ENCODE measurements around the gene RIMBP2. TPM values are rescaled to one million over a fixed set of nuclear protein-coding genes. Genes with fewer than 3 reads are reported as not detected.

RIMBP2 gene
- total RNA-seq, 1 experiment from 2014 or later: 2.1 TPM

- DNase-seq: no peak
Observed at GRCh38 chr12:130574402-130574801, 141.7 kb downstream of the RIMBP2 start.

GRCh38 chr12:130573766-130574165, 142.3 kb downstream of the RIMBP2 start:
- no peak overlapping the region for H3K4me3 ChIP-seq (ENCODE audit: insufficient read depth, low read depth, low read length)
- H3K27me3 ChIP-seq (ENCODE audit: control insufficient read depth, insufficient read depth, low read length): no peaks in the 10 kb centered on the region
- no peak for DNase-seq
- no peaks in the 10 kb centered on the region for H3K36me3 ChIP-seq (replicated peaks; ENCODE audit: control insufficient read depth, insufficient read depth, low read length)

More at GRCh38 chr12:130574402-130574801, 141.7 kb downstream of the RIMBP2 start:
- H3K27me3 ChIP-seq (ENCODE audit: control insufficient read depth, insufficient read depth, low read length): no peaks in the 10 kb centered on the region
- H3K4me3 ChIP-seq (ENCODE audit: insufficient read depth, low read depth, low read length): no peak overlapping the region
- H3K36me3 ChIP-seq (replicated peaks; ENCODE audit: control insufficient read depth, insufficient read depth, low read length): no peaks in the 10 kb centered on the region

- Histone ChIP-seq H3K36me3 (replicated peaks; ENCODE audit: control insufficient read depth, insufficient read depth, low read length) (no peaks in the 10 kb centered on the region), H3K4me3 (ENCODE audit: insufficient read depth, low read depth, low read length) (no peak overlapping the region), H3K27me3 (ENCODE audit: control insufficient read depth, insufficient read depth, low read length) (no peaks in the 10 kb centered on the region)
- DNase-seq: no peak
Observed at GRCh38 chr12:130573235-130573634, 142.9 kb downstream of the RIMBP2 start.

- no peak for DNase-seq
- Histone ChIP-seq H3K36me3 (replicated peaks; ENCODE audit: control insufficient read depth, insufficient read depth, low read length) (no peaks in the 10 kb centered on the region), H3K27me3 (ENCODE audit: control insufficient read depth, insufficient read depth, low read length) (no peaks in the 10 kb centered on the region), H3K4me3 (ENCODE audit: insufficient read depth, low read depth, low read length) (no peak overlapping the region)
Observed at GRCh38 chr12:130572553-130572952, 143.5 kb downstream of the RIMBP2 start.

- H3K4me3 ChIP-seq (ENCODE audit: insufficient read depth, low read depth, low read length): no peak overlapping the region
- no peaks in the 10 kb centered on the region for H3K36me3 ChIP-seq (replicated peaks; ENCODE audit: control insufficient read depth, insufficient read depth, low read length)
- no peaks in the 10 kb centered on the region for H3K27me3 ChIP-seq (ENCODE audit: control insufficient read depth, insufficient read depth, low read length)
- DNase-seq: no peak
Observed at GRCh38 chr12:130571734-130572133, 144.4 kb downstream of the RIMBP2 start.

GRCh38 chr12:130571089-130571488, 145.0 kb downstream of the RIMBP2 start:
- no peaks in the 10 kb centered on the region for H3K27me3 ChIP-seq (ENCODE audit: control insufficient read depth, insufficient read depth, low read length)
- H3K4me3 ChIP-seq (ENCODE audit: insufficient read depth, low read depth, low read length): no peak overlapping the region
- no peak for DNase-seq
- no peaks in the 10 kb centered on the region for H3K36me3 ChIP-seq (replicated peaks; ENCODE audit: control insufficient read depth, insufficient read depth, low read length)

- Histone ChIP-seq H3K27me3 (ENCODE audit: control insufficient read depth, insufficient read depth, low read length) (no peaks in the 10 kb centered on the region), H3K36me3 (replicated peaks; ENCODE audit: control insufficient read depth, insufficient read depth, low read length) (no peaks in the 10 kb centered on the region), H3K4me3 (ENCODE audit: insufficient read depth, low read depth, low read length) (no peak overlapping the region)
- no peak for DNase-seq
Observed at GRCh38 chr12:130569521-130569920, 146.6 kb downstream of the RIMBP2 start.

GRCh38 chr12:130568501-130568900, 147.6 kb downstream of the RIMBP2 start:
- H3K27me3 ChIP-seq (ENCODE audit: control insufficient read depth, insufficient read depth, low read length): no peaks in the 10 kb centered on the region
- DNase-seq: no peak
- no peaks in the 10 kb centered on the region for H3K36me3 ChIP-seq (replicated peaks; ENCODE audit: control insufficient read depth, insufficient read depth, low read length)
- H3K4me3 ChIP-seq (ENCODE audit: insufficient read depth, low read depth, low read length): no peak overlapping the region

GRCh38 chr12:130568041-130568440, 148.1 kb downstream of the RIMBP2 start:
- Histone ChIP-seq H3K27me3 (ENCODE audit: control insufficient read depth, insufficient read depth, low read length) (no peaks in the 10 kb centered on the region), H3K36me3 (replicated peaks; ENCODE audit: control insufficient read depth, insufficient read depth, low read length) (no peaks in the 10 kb centered on the region), H3K4me3 (ENCODE audit: insufficient read depth, low read depth, low read length) (no peak overlapping the region)
- no peak for DNase-seq

- H3K27me3 ChIP-seq (ENCODE audit: control insufficient read depth, insufficient read depth, low read length): no peaks in the 10 kb centered on the region
- no peaks in the 10 kb centered on the region for H3K36me3 ChIP-seq (replicated peaks; ENCODE audit: control insufficient read depth, insufficient read depth, low read length)
- no peak overlapping the region for H3K4me3 ChIP-seq (ENCODE audit: insufficient read depth, low read depth, low read length)
- no peak for DNase-seq
Observed at GRCh38 chr12:130566446-130567155, 149.5 kb downstream of the RIMBP2 start.

GRCh38 chr12:130565189-130565588, 150.9 kb downstream of the RIMBP2 start:
- no peak for DNase-seq
- no peaks in the 10 kb centered on the region for H3K36me3 ChIP-seq (replicated peaks; ENCODE audit: control insufficient read depth, insufficient read depth, low read length)
- H3K27me3 ChIP-seq (ENCODE audit: control insufficient read depth, insufficient read depth, low read length): no peaks in the 10 kb centered on the region
- H3K4me3 ChIP-seq (ENCODE audit: insufficient read depth, low read depth, low read length): no peak overlapping the region

- Histone ChIP-seq H3K4me3 (ENCODE audit: insufficient read depth, low read depth, low read length) (no peak overlapping the region), H3K36me3 (replicated peaks; ENCODE audit: control insufficient read depth, insufficient read depth, low read length) (no peaks in the 10 kb centered on the region), H3K27me3 (ENCODE audit: control insufficient read depth, insufficient read depth, low read length) (no peaks in the 10 kb centered on the region)
- DNase-seq: no peak
Observed at GRCh38 chr12:130563323-130563722, 152.8 kb downstream of the RIMBP2 start.

- Histone ChIP-seq H3K27me3 (ENCODE audit: control insufficient read depth, insufficient read depth, low read length) (no peaks in the 10 kb centered on the region), H3K4me3 (ENCODE audit: insufficient read depth, low read depth, low read length) (no peak overlapping the region)
- no peak for DNase-seq
Observed at GRCh38 chr12:130562716-130563115, 153.4 kb downstream of the RIMBP2 start.

GRCh38 chr12:130560321-130560720, 155.8 kb downstream of the RIMBP2 start:
- H3K36me3 ChIP-seq (replicated peaks; ENCODE audit: control insufficient read depth, insufficient read depth, low read length): no peaks in the 10 kb centered on the region
- DNase-seq: no peak
- H3K27me3 ChIP-seq (ENCODE audit: control insufficient read depth, insufficient read depth, low read length): no peaks in the 10 kb centered on the region
- no peak overlapping the region for H3K4me3 ChIP-seq (ENCODE audit: insufficient read depth, low read depth, low read length)

More at GRCh38 chr12:130562716-130563115, 153.4 kb downstream of the RIMBP2 start:
- H3K36me3 ChIP-seq (replicated peaks; ENCODE audit: control insufficient read depth, insufficient read depth, low read length): no peaks in the 10 kb centered on the region

- no peak for DNase-seq
- Histone ChIP-seq H3K4me3 (ENCODE audit: insufficient read depth, low read depth, low read length) (no peak overlapping the region), H3K36me3 (replicated peaks; ENCODE audit: control insufficient read depth, insufficient read depth, low read length) (no peaks in the 10 kb centered on the region), H3K27me3 (ENCODE audit: control insufficient read depth, insufficient read depth, low read length) (no peaks in the 10 kb centered on the region)
Observed at GRCh38 chr12:130559806-130560205, 156.3 kb downstream of the RIMBP2 start.
